ENCODE measurements around the gene FOXF2.

The FOXF2 gene

GRCh38 chr6:1378065-1379016, 11.0 kb upstream of the FOXF2 start:
- peak; percentile 70 for DNase-seq (ENCODE audit: low spot score)

DNA sequence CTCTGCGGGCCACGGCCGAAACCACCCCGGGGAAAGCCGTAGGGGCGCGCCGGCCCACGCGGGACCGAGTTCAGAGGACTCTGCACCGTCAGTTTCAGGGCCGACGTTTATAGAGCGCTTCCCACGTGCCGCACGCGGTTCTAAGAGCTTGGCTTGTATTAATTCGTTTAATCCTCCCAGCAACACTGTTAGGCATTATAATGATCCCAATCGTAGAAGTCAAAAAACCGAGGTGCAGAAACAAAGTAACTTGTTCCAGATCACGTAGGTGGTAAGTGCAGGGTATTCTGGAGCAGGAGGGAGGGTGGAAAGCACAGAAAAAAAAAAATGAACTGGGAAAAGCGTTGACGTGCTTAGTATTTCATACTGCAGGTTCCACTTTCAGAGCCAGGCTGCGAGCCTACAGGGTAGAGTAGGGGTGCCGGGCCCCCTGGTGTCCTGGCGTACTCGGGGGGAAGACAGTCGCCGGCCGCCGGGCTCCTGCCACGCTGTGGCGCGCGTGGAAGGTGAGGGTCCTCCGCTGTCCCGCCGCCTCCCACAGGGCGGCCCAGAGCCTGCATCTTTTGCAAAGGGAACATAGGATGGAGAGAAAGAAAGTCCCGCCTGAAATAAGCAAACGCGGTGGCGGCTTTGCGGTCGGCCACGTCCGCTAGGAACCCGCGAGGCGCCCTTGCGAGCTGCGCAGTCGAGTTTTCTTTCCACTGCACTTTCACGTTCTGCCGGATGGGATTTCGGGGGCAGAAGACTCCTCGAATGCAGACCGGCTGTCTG, 10.2 kb upstream of the FOXF2 start:
- peak; percentile 60 for DNase-seq (ENCODE audit: low spot score)

- no peak for DNase-seq (ENCODE audit: low spot score)
Measured at GRCh38 chr6:1379788-1380147, 9.6 kb upstream of the FOXF2 start.

- no peak for DNase-seq (ENCODE audit: low spot score)
Measured at GRCh38 chr6:1380625-1381427, 8.6 kb upstream of the FOXF2 start.

- DNase-seq (ENCODE audit: low spot score) = peak; percentile 96
Measured at GRCh38 chr6:1381481-1382330, 7.7 kb upstream of the FOXF2 start.

DNA sequence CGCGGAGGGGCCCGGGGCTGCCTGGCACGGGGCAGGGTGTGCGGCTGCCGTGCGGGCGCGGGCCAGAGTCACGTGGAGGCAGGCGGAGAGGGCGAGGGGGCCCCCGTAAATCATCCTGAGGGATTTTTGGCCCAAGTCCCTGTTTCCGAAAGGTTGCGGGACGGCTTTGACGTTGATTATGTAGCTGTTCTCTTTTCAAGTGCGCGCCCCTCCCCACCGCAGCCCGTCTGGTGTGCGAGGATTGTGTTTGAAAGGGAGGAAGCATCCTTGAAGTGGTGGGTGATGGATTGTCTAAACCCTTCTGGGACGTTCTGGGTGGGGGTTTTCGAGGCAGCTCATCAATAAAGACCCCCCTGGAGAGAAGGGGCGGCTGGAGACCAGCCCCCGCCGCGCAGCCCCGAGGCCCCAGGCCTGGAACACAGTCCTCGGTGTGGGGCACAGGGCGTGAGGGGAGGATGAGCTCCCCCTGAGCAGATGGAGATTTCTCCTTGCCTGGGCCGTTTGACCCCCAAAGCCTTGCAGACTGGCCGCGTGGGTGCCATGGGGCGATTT, 7.0 kb upstream of the FOXF2 start:
- DNase-seq (ENCODE audit: low spot score) = peak; percentile 46

DNA sequence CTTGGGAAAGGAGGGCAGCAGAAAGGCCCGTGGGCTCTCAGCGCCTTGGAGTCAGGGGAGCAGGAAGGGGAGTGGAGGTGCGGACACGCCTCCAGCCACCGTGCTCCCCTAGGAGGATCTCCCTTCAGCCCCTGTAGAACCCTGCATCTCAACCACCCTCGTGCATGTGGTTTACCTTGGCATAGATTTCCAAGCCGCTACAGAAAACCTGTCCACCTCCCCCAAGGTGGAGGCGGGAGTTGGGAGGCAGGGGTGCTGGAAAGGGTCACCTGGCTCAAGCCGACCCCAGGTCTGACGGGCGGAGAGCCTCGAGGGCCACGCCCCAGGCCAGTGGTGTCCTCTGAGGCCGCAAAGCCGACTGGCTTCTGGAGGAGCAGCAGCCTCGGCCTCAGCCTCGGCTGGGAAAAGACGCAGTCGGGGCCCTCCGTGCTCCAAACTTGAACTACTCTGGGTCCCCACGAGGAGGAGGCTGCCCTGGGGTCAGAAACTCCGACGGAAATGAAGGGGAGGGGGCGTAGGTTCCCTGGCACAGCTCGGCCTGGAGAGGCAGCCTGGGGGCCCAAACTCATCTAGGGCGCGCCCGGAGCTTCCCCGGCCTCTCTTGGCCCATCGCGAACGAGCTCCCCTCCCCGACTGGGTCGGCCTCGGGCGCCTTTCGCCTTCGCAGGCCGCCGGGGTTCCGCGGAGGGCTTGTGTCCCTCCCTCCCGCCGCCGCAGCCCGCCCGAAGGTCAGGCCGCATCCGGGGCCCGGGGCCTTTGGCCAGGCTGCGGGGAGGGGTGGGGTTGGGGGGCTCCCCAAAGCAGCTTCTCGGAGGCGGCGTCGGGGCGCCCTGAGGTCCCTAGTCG, 6.3 kb upstream of the FOXF2 start:
- DNase-seq (ENCODE audit: low spot score) = peak; percentile 39

GRCh38 chr6:1383729-1384548, 5.4 kb upstream of the FOXF2 start:
- no peak for DNase-seq (ENCODE audit: low spot score)

DNA sequence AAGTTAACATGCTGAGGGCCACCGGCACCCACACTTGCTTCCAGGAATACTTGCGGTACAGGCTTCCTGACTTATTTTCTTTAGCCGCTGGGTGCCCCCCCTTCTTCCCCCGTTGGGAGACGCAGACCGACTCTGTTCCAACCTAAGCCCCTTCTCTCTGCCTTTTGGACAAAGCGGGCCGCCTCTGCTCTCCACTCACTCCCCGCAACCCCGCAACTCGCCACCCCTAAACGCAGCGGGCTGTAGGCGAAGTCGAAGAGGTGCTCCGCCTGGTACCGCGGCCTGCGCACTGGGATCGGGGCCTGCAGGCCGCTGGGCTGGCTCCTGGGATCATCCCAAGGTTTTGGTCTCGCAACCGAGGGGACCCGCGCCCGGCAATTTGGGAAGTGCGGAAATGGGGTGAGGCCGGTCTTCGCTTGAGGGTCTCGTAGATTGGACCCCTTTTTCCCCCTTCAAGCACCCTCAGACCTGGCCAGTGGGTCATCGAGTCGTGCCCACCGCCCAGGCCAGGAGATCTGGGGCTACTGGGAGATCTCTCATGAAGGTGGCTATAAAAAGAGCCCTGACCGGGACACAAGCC, 4.7 kb upstream of the FOXF2 start:
- DNase-seq (ENCODE audit: low spot score) = no peak

- no peak for DNase-seq (ENCODE audit: low spot score)
Measured at GRCh38 chr6:1385129-1386037, 4.0 kb upstream of the FOXF2 start.

GRCh38 chr6:1386038-1386709, 3.2 kb upstream of the FOXF2 start:
- DNase-seq (ENCODE audit: low spot score) = no peak

- no peak for DNase-seq (ENCODE audit: low spot score)
Measured at GRCh38 chr6:1387538-1387875, 1.9 kb upstream of the FOXF2 start.

DNA sequence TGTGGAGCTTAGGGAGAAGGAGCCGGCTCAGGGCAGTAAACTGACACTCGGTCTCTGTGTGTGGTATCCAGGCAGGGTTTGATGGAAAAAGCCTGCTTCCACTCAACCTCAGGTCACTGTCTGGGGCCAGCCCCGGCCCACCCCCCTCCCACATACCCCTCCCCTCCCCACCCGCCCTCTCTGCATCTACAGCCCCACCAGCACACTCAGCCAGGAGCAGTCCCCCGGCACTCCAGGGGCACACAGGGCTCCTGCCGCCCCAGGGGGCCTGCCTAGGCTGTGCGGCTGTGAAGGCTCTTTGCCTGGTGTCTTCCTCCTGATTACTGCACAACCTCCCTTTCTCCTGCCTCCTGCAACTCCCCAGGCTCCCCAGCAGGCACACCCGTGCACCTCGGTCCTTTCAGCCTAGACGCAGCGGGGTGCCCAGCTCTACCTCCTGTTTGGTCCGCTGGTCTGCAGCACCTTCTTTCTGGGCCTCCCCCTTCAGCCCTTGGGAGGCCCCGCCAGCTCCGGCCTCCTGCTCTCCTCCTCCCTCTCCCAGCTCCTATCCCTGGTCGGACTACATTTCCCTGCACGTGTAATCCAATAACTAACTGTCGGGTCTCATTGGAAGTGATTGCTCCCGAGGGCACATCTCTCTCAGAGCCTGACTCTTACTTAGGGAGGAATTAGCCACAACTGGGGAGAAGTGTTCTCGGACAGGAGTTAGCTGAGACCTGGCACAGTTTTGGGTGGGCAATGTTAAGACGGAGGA, 1.3 kb upstream of the FOXF2 start:
- DNase-seq (ENCODE audit: low spot score) = peak; percentile 77

DNA sequence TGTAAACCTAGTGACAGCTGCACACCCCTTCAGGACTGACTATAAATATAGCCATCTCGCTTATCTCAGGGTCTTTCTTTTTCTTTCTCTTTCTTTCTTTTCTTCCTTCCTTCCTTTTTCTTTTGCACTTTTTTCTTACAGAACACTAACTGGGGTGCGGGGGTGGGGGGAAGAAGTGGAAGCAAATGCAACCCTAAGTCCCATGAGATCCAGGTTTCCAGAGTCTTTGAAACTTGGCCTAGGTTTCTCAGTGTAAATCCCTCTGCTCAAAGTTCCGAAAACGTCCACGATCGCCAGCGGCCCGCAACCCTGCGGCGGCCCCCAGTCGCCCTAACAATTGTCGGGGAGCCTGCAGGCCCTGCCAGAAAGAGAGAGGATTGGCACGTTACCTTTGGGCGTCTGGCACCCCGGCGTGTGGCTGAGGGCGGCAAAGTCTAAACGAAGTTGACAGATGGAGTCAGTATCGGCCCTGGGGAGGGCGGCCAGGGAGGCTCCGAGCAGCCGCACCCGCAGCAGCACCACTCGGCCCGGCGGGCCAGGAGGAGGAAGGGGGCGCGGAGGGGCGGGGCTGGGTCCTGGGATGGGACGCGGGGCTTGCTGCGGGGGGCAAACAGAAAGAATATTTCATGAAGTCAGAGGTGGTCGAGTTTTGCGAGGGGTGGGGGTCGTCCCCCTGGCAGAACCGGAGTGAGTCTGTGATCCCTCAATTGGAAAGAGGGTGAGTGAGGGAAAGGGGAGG, 577 bp upstream of the FOXF2 start:
- DNase-seq (ENCODE audit: low spot score) = peak; percentile 72

DNA sequence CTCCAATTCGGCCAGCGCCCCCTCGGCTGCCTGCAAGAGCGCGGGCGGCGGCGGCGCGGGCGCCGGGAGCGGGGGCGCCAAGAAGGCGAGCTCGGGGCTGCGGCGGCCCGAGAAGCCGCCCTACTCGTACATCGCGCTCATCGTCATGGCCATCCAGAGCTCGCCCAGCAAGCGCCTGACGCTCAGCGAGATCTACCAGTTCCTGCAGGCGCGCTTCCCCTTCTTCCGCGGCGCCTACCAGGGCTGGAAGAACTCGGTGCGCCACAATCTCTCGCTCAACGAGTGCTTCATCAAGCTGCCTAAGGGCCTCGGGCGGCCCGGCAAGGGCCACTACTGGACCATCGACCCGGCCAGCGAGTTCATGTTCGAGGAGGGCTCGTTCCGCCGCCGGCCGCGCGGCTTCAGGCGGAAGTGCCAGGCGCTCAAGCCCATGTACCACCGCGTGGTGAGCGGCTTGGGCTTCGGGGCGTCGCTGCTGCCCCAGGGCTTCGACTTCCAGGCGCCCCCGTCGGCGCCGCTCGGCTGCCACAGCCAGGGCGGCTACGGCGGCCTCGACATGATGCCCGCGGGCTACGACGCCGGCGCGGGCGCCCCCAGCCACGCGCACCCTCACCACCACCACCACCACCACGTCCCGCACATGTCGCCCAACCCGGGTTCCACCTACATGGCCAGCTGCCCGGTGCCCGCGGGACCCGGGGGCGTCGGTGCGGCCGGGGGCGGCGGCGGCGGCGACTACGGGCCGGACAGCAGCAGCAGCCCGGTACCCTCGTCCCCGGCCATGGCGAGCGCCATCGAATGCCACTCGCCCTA, 963 bp downstream of the FOXF2 start:
- DNase-seq (ENCODE audit: low spot score) = peak; percentile 75
